HG02884 (cell line): Measurements from ENCODE around the gene MRPL40.

Experiments
- ATAC-seq: cut with Tn5 transposase; IDR thresholded peaks from one replicate; pipeline ENCODE4 v1.9.1; 2021; ENCODE audit warnings: mild to moderate bottlenecking, moderate library complexity; ENCODE audit not compliant: unreplicated experiment

Gene MRPL40

GRCh38 chr22:19432133-19432851, at the start of gene MRPL40:
TSS of gene MRPL40 (plus strand) at chr22:19432545. CDS start at chr22:19432555, 10 bp downstream.
- ATAC-seq, result peak; percentile 77

- no peak for ATAC-seq
These were observed 49.1 kb upstream of the MRPL40 start for GRCh38 chr22:19383292-19383691.

GRCh38 chr22:19385221-19385906, 47.0 kb upstream of the MRPL40 start:
- no peak for ATAC-seq

- ATAC-seq, result no peak
These were observed 46.1 kb upstream of the MRPL40 start for GRCh38 chr22:19386248-19386647.

GRCh38 chr22:19387038-19387437, 45.3 kb upstream of the MRPL40 start:
- ATAC-seq, result no peak

GRCh38 chr22:19387575-19387974, 44.8 kb upstream of the MRPL40 start:
- no peak for ATAC-seq

- no peak for ATAC-seq
These were observed 38.6 kb upstream of the MRPL40 start for GRCh38 chr22:19393704-19394103.

- ATAC-seq, result no peak
These were observed 37.9 kb upstream of the MRPL40 start for GRCh38 chr22:19394274-19395050.

GRCh38 chr22:19395276-19395675, 37.1 kb upstream of the MRPL40 start:
- no peak for ATAC-seq

GRCh38 chr22:19396561-19396933, 35.8 kb upstream of the MRPL40 start:
- ATAC-seq, result no peak

- no peak for ATAC-seq
These were observed 35.2 kb upstream of the MRPL40 start for GRCh38 chr22:19396934-19397733.

GRCh38 chr22:19397734-19398104, 34.6 kb upstream of the MRPL40 start:
- no peak for ATAC-seq

- no peak for ATAC-seq
These were observed 34.1 kb upstream of the MRPL40 start for GRCh38 chr22:19398206-19398605.

- ATAC-seq, result no peak
These were observed 33.7 kb upstream of the MRPL40 start for GRCh38 chr22:19398652-19399051.

- no peak for ATAC-seq
These were observed 31.5 kb upstream of the MRPL40 start for GRCh38 chr22:19400881-19401280.

GRCh38 chr22:19401483-19401882, 30.9 kb upstream of the MRPL40 start:
- no peak for ATAC-seq

- ATAC-seq, result no peak
These were observed 29.6 kb upstream of the MRPL40 start for GRCh38 chr22:19402642-19403191.

GRCh38 chr22:19404676-19405075, 27.7 kb upstream of the MRPL40 start:
- ATAC-seq, result no peak

GRCh38 chr22:19405133-19405532, 27.2 kb upstream of the MRPL40 start:
- ATAC-seq, result no peak

- ATAC-seq, result no peak
These were observed 26.7 kb upstream of the MRPL40 start for GRCh38 chr22:19405652-19406051.
